ENCODE results near the gene GEMIN4. TPM values are rescaled to one million over a fixed set of nuclear protein-coding genes. Genes with fewer than 3 reads are reported as not detected.
"Not testable (repeated sequence)": the region's sequence is repeated elsewhere in the genome, so short reads cannot be mapped to it uniquely, and the experiment has no call there.

GEMIN4 gene
- total RNA-seq, 2 experiments from 2014 or later: 41.4 to 45.8 TPM

- no peak overlapping the region for H3K27ac Mint-ChIP-seq
- ATAC-seq (no peak), DNase-seq (no peak)
- no peaks in the 10 kb centered on the region for H3K9me3 Mint-ChIP-seq (ENCODE audit: insufficient read depth)
- ChIA-PET POLR2A (interaction anchor here (0.7 to 1.3 kb wide), 2 partner anchors 9 to 10 kb away, joined by 3 to 4 read pairs; partner anchors contain the start of genes GLOD4 and MRM3), CTCF (interaction anchor here (1.3 to 2.2 kb wide), 3 partner anchors 9 to 191 kb away, joined by 3 to 15 read pairs (median 5); partner anchors contain the start of genes GLOD4 and MRM3)
- no peaks in the 10 kb centered on the region for H3K27me3 Mint-ChIP-seq (ENCODE audit: low read depth)
- no peak overlapping the region for H3K4me3 Mint-ChIP-seq
- peaks cover 27% of the 10 kb centered on the region for H3K36me3 Mint-ChIP-seq (ENCODE audit: low read depth)
- peaks cover 7% of the 10 kb centered on the region for H3K4me1 Mint-ChIP-seq (ENCODE audit: low read depth)
Measured at GRCh38 chr17:791829-792228, 39.8 kb upstream of the GEMIN4 start.

GRCh38 chr17:790874-791247 lies 38.8 kb upstream of the GEMIN4 start:
- not testable (repeated sequence) for H3K27me3 Mint-ChIP-seq (ENCODE audit: low read depth); ATAC-seq; H3K4me3 Mint-ChIP-seq; H3K9me3 Mint-ChIP-seq (ENCODE audit: insufficient read depth); H3K4me1 Mint-ChIP-seq (ENCODE audit: low read depth); H3K27ac Mint-ChIP-seq; DNase-seq
- ChIA-PET POLR2A (interaction anchor here (1.3 kb wide), 1 partner anchor 9 kb away, joined by 4 read pairs; the partner anchor contains the start of genes GLOD4 and MRM3), CTCF (interaction anchor here (1.6 to 2.2 kb wide), 2 partner anchors 9 to 190 kb away, joined by 5 to 15 read pairs; partner anchors contain the start of genes GLOD4 and MRM3)
- peaks cover 27% of the 10 kb centered on the region for H3K36me3 Mint-ChIP-seq (ENCODE audit: low read depth)

GRCh38 chr17:789931-790873 lies 38.1 kb upstream of the GEMIN4 start:
- not testable (repeated sequence) for H3K4me1 Mint-ChIP-seq (ENCODE audit: low read depth); H3K27me3 Mint-ChIP-seq (ENCODE audit: low read depth); DNase-seq; ATAC-seq; H3K9me3 Mint-ChIP-seq (ENCODE audit: insufficient read depth); H3K4me3 Mint-ChIP-seq; H3K27ac Mint-ChIP-seq
- CTCF ChIA-PET: interaction anchor here (2.8 kb wide), 1 partner anchor 191 kb away, joined by 10 read pairs; no protein-coding TSS in a partner anchor
- POLR2A ChIA-PET: interaction anchor here (1.3 kb wide), 1 partner anchor 8 kb away, joined by 4 read pairs; the partner anchor contains the start of genes GLOD4 and MRM3
- peaks cover 29% of the 10 kb centered on the region for H3K36me3 Mint-ChIP-seq (ENCODE audit: low read depth)

GRCh38 chr17:789160-789840 lies 37.2 kb upstream of the GEMIN4 start:
- Mint-ChIP-seq H3K9me3 (ENCODE audit: insufficient read depth) (no peaks in the 10 kb centered on the region), H3K36me3 (ENCODE audit: low read depth) (peaks cover 31% of the 10 kb centered on the region), H3K27me3 (ENCODE audit: low read depth) (no peaks in the 10 kb centered on the region), H3K4me3 (no peak overlapping the region), H3K27ac (no peak overlapping the region), H3K4me1 (ENCODE audit: low read depth) (peaks cover 6% of the 10 kb centered on the region)
- DNase-seq (no peak), ATAC-seq (no peak)
- CTCF ChIA-PET: interaction anchor here (2.8 kb wide), 1 partner anchor 191 kb away, joined by 10 read pairs; no protein-coding TSS in a partner anchor
- POLR2A ChIA-PET: no interaction called here

GRCh38 chr17:788551-788950 lies 36.5 kb upstream of the GEMIN4 start:
- ChIA-PET CTCF (interaction anchor here (2.8 kb wide), 1 partner anchor 192 kb away, joined by 10 read pairs; no protein-coding TSS in a partner anchor), POLR2A (no interaction called here)
- ATAC-seq: no peak
- no peak overlapping the region for H3K4me3 Mint-ChIP-seq
- no peaks in the 10 kb centered on the region for H3K9me3 Mint-ChIP-seq (ENCODE audit: insufficient read depth)
- DNase-seq: no peak
- H3K27me3 Mint-ChIP-seq (ENCODE audit: low read depth): no peaks in the 10 kb centered on the region
- no peak overlapping the region for H3K27ac Mint-ChIP-seq
- peaks cover 32% of the 10 kb centered on the region for H3K36me3 Mint-ChIP-seq (ENCODE audit: low read depth)
- peaks cover 14% of the 10 kb centered on the region for H3K4me1 Mint-ChIP-seq (ENCODE audit: low read depth)

- Mint-ChIP-seq H3K27ac (no peak overlapping the region), H3K4me3 (no peak overlapping the region), H3K9me3 (ENCODE audit: insufficient read depth) (no peaks in the 10 kb centered on the region), H3K4me1 (ENCODE audit: low read depth) (peaks cover 22% of the 10 kb centered on the region), H3K36me3 (ENCODE audit: low read depth) (peaks cover 34% of the 10 kb centered on the region), H3K27me3 (ENCODE audit: low read depth) (no peaks in the 10 kb centered on the region)
- ATAC-seq (no peak), DNase-seq (no peak)
- ChIA-PET CTCF (interaction anchor here (2.8 kb wide), 1 partner anchor 193 kb away, joined by 10 read pairs; no protein-coding TSS in a partner anchor), POLR2A (no interaction called here)
Measured at GRCh38 chr17:787641-788221, 35.7 kb upstream of the GEMIN4 start.

- H3K9me3 Mint-ChIP-seq (ENCODE audit: insufficient read depth); H3K27me3 Mint-ChIP-seq (ENCODE audit: low read depth); ATAC-seq; H3K27ac Mint-ChIP-seq; DNase-seq; H3K4me3 Mint-ChIP-seq; CTCF ChIA-PET: not testable (repeated sequence)
- Mint-ChIP-seq H3K4me1 (ENCODE audit: low read depth) (peaks cover 28% of the 10 kb centered on the region), H3K36me3 (ENCODE audit: low read depth) (peaks cover 22% of the 10 kb centered on the region)
- POLR2A ChIA-PET: interaction anchor here (0.6 kb wide), 1 partner anchor 211 kb away, joined by 3 read pairs; the partner anchor contains the start of gene TIMM22
Measured at GRCh38 chr17:785901-786300, 33.8 kb upstream of the GEMIN4 start.

GRCh38 chr17:784143-784542 lies 32.1 kb upstream of the GEMIN4 start:
- H3K27ac Mint-ChIP-seq: no peak overlapping the region

GRCh38 chr17:781805-782731 lies 30.0 kb upstream of the GEMIN4 start, which contains the start of the genes GLOD4 and MRM3:
GLOD4 (minus strand) TSS chr17:782280; CDS start chr17:782255, 25 bp downstream.
MRM3 (plus strand) TSS chr17:782353; CDS start chr17:782379, 26 bp downstream.
- Mint-ChIP-seq H3K27me3 (ENCODE audit: low read depth) (no peaks in the 10 kb centered on the region), H3K36me3 (ENCODE audit: low read depth) (peaks cover 28% of the 10 kb centered on the region), H3K9me3 (ENCODE audit: insufficient read depth) (no peaks in the 10 kb centered on the region), H3K4me1 (ENCODE audit: low read depth) (peaks cover 32% of the 10 kb centered on the region), H3K27ac (peak within 1 kb of the TSS; percentile 96), H3K4me3 (peak within 1 kb of the TSS; percentile 96)
- ATAC-seq: peak; percentile 94
- DNase-seq: peak; percentile 94
- ChIA-PET POLR2A (interaction anchor here (0.6 to 3.3 kb wide), 21 partner anchors 8 to 396 kb away, joined by 3 to 17 read pairs (median 4); partner anchors contain the start of genes GEMIN4, NXN and TIMM22), CTCF (interaction anchor here (0.8 to 5.9 kb wide), 15 partner anchors 9 to 370 kb away, joined by 3 to 42 read pairs (median 4); partner anchors contain the start of genes NXN and TIMM22)

More at GRCh38 chr17:784143-784542, 32.1 kb upstream of the GEMIN4 start:
- no peak for ATAC-seq
- H3K4me1 Mint-ChIP-seq (ENCODE audit: low read depth): peaks cover 32% of the 10 kb centered on the region
- H3K27me3 Mint-ChIP-seq (ENCODE audit: low read depth): no peaks in the 10 kb centered on the region
- CTCF ChIA-PET: interaction anchor here (1.5 to 5.9 kb wide), 2 partner anchors 197 to 215 kb away, joined by 3 to 42 read pairs; no protein-coding TSS in a partner anchor
- H3K36me3 Mint-ChIP-seq (ENCODE audit: low read depth): peaks cover 16% of the 10 kb centered on the region
- H3K4me3 Mint-ChIP-seq: peak overlapping the region; percentile 16
- no peaks in the 10 kb centered on the region for H3K9me3 Mint-ChIP-seq (ENCODE audit: insufficient read depth)
- DNase-seq: no peak
- POLR2A ChIA-PET: no interaction called here

- peaks cover 26% of the 10 kb centered on the region for H3K4me1 Mint-ChIP-seq (ENCODE audit: low read depth)
- H3K9me3 Mint-ChIP-seq (ENCODE audit: insufficient read depth): no peaks in the 10 kb centered on the region
- CTCF ChIA-PET: interaction anchor here (0.6 kb wide), 1 partner anchor 223 kb away, joined by 3 read pairs; no protein-coding TSS in a partner anchor
- peaks cover 54% of the 10 kb centered on the region for H3K36me3 Mint-ChIP-seq (ENCODE audit: low read depth)
- H3K27me3 Mint-ChIP-seq (ENCODE audit: low read depth): no peaks in the 10 kb centered on the region
- no peak for DNase-seq
- H3K4me3 Mint-ChIP-seq: no peak overlapping the region
- H3K27ac Mint-ChIP-seq: no peak overlapping the region
- POLR2A ChIA-PET: no interaction called here
- no peak for ATAC-seq
Measured at GRCh38 chr17:778096-778495, 26.0 kb upstream of the GEMIN4 start.
